Neuronal stem cell (in vitro differentiated cells): Measurements from ENCODE around the gene ULK4.

Source experiments
- DNase-seq: peaks from one replicate; pipeline ENCODE4 v3.0.0-alpha.2; 2013; ENCODE audit warnings: low spot score
- H2AFZ ChIP-seq: one replicate; pipeline ENCODE4 v1.6.1; 2013; ENCODE audit warnings: mild to moderate bottlenecking, low read length, inconsistent platforms
- H2AK5ac ChIP-seq: 2 replicates; pipeline ENCODE4 v1.6.1; 2013; ENCODE audit warnings: low read depth, mild to moderate bottlenecking, inconsistent platforms, low read length, moderate library complexity, mixed read lengths
- H2BK120ac ChIP-seq: 2 replicates; pipeline ENCODE4 v1.6.1; 2013; ENCODE audit warnings: low read depth, mild to moderate bottlenecking, inconsistent platforms, low read length, moderate library complexity, mixed read lengths
- H2BK12ac ChIP-seq: one replicate; pipeline ENCODE4 v1.6.1; 2013; ENCODE audit warnings: low read length, inconsistent platforms
- H2BK15ac ChIP-seq: 2 replicates; pipeline ENCODE4 v1.6.1; 2013; ENCODE audit warnings: mild to moderate bottlenecking, low read length, inconsistent platforms, mixed read lengths
- H2BK5ac ChIP-seq: one replicate; pipeline ENCODE4 v1.6.1; 2013; ENCODE audit warnings: inconsistent platforms, mild to moderate bottlenecking, low read length, moderate library complexity
- H3K14ac ChIP-seq: one replicate; pipeline ENCODE4 v1.6.1; 2013; ENCODE audit warnings: low read length, inconsistent platforms
- H3K18ac ChIP-seq: 2 replicates; pipeline ENCODE4 v1.6.1; 2013; ENCODE audit warnings: low read length, inconsistent platforms
- H3K23ac ChIP-seq: 2 replicates; pipeline ENCODE4 v1.6.1; 2013; ENCODE audit warnings: low read depth, mild to moderate bottlenecking, mixed read lengths, low read length, inconsistent platforms; ENCODE audit not compliant: poor library complexity
- H3K27ac ChIP-seq: replicated peaks from 3 replicates; pipeline ENCODE4 v1.5.1; 2013; ENCODE audit warnings: low read length, inconsistent platforms
- H3K27me3 ChIP-seq, 3 experiments: 2 replicates each; pipeline ENCODE4 v1.6.1; 2013; ENCODE audit warnings: low read length in 3 of 3, mild to moderate bottlenecking in 2 of 3, inconsistent platforms in 1 of 3, low read depth in 1 of 3, mixed read lengths in 1 of 3, moderate library complexity in 1 of 3; ENCODE audit not compliant: control insufficient read depth in 3 of 3, insufficient read depth in 3 of 3
- H3K36me3 ChIP-seq, 2 donors: replicated peaks in 1 of 2; 2 replicates each; pipeline ENCODE4 v1.6.1; 2013; ENCODE audit warnings: low read length in 2 of 2; ENCODE audit not compliant: control insufficient read depth in 2 of 2, insufficient read depth in 2 of 2
- H3K4ac ChIP-seq: 2 replicates; pipeline ENCODE4 v1.6.1; 2013; ENCODE audit warnings: inconsistent platforms, mild to moderate bottlenecking, low read length, moderate library complexity
- H3K4me1 ChIP-seq, 2 donors: 1 replicate in 1 of 2; 2 replicates in 1 of 2; pipeline ENCODE4 v1.6.1; 2013; ENCODE audit warnings: low read length in 2 of 2, low read depth in 1 of 2; ENCODE audit not compliant: control insufficient read depth in 2 of 2, insufficient read depth in 1 of 2
- H3K4me2 ChIP-seq: one replicate; pipeline ENCODE4 v1.6.1; 2013; ENCODE audit warnings: mild to moderate bottlenecking, low read length, inconsistent platforms; ENCODE audit not compliant: insufficient read depth, poor library complexity, severe bottlenecking
- H3K4me3 ChIP-seq, 2 donors: 2 replicates each; pipeline ENCODE4 v1.5.1; 2013; ENCODE audit warnings: low read length in 2 of 2, mild to moderate bottlenecking in 2 of 2, inconsistent platforms in 1 of 2, moderate library complexity in 1 of 2
- H3K79me1 ChIP-seq: one replicate; pipeline ENCODE4 v1.6.1; 2013; ENCODE audit warnings: low read depth, mild to moderate bottlenecking, inconsistent platforms, low read length, moderate library complexity
- H3K9ac ChIP-seq: one replicate; pipeline ENCODE4 v1.6.1; 2013; ENCODE audit warnings: mild to moderate bottlenecking, low read depth, low read length, inconsistent platforms; ENCODE audit not compliant: poor library complexity
- H3K9me3 ChIP-seq, 2 donors: replicated peaks in 1 of 2; 2 replicates each; pipeline versions ENCODE3 to v1.6.1; 2013; ENCODE audit warnings: low read length in 2 of 2, mild to moderate bottlenecking in 2 of 2, inconsistent platforms in 1 of 2, low read depth in 1 of 2, mixed read lengths in 1 of 2, moderate library complexity in 1 of 2; ENCODE audit not compliant: control insufficient read depth in 2 of 2, insufficient read depth in 1 of 2
- H4K8ac ChIP-seq: one replicate; pipeline ENCODE4 v1.6.1; 2013; ENCODE audit warnings: low read depth, mild to moderate bottlenecking, inconsistent platforms, low read length, moderate library complexity
- H4K91ac ChIP-seq: one replicate; pipeline ENCODE4 v1.6.1; 2013; ENCODE audit warnings: low read length, low read depth, mild to moderate bottlenecking, inconsistent platforms; ENCODE audit not compliant: poor library complexity
- WGBS, 2 donors: extraction: QIAGEN DNeasy Blood & Tissue Kit; methylation state at CpG; one replicate each; pipeline ENCODE4 v1.1.7; 2013; ENCODE audit warnings: missing lambda C conversion rate in 2 of 2, mixed read lengths in 1 of 2; ENCODE audit not compliant: insufficient read length in 2 of 2, insufficient replicate concordance in 1 of 2; ENCODE audit errors: extremely low coverage in 2 of 2; 5-methylcytosine and 5-hydroxymethylcytosine counted together

The ULK4 gene

DNA sequence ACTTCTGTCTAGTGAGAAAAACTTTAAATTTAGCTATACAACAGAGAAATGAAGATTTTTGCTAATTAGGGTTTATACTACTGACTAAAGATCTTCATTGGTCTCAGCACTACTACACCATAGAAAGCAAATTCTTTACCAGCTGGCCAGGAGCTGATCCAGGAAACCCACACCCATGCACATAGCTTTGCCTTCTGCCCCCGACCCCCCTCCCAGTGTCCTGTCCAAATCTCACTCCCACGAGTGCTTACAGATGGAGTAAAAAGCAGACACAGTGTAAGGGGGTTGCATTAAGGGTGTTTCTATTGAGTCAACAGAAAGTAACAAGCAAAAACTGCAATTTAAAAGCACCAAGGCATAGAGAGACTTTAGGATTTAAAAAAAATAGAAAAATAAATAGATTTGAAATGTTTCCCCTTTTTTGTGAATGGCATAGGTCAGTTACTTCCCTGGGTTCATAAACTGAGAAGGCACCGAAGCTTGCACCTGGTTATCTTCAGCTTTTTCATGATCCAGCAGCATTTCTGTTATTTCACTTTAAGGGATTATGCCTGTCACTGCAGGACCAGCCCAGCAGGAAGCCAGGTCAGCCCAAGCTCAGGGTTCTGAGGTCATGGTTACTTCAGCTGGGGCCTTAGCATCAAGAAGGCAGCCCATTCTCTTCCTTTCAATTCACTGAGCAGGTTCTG is 638.3 kb downstream of the ULK4 start:
- WGBS, 2 donors, result no CpG with 5 or more reads among the region's 3 CpGs

GRCh38 chr3:41321642-41321980 is 640.3 kb downstream of the ULK4 start:
- H3K36me3 ChIP-seq, result no peaks in the 10 kb centered on the region
- H3K4me2 ChIP-seq, result no peak overlapping the region
- no peak overlapping the region for H3K4me3 ChIP-seq
- no peak overlapping the region for H4K8ac ChIP-seq
- no peak overlapping the region for H3K4ac ChIP-seq
- H2AK5ac ChIP-seq, result no peak overlapping the region
- peaks cover 13% of the 10 kb centered on the region in 2 donors for H3K4me1 ChIP-seq
- H3K27me3 ChIP-seq, result no peaks in the 10 kb centered on the region
- no peak overlapping the region for H3K27ac ChIP-seq
- H3K9me3 ChIP-seq, result no peaks in the 10 kb centered on the region
- H2AFZ ChIP-seq, result no peak overlapping the region
- H3K79me1 ChIP-seq, result no peaks in the 10 kb centered on the region
- no peak overlapping the region for H3K18ac ChIP-seq
- no peak overlapping the region for H4K91ac ChIP-seq
- H3K14ac ChIP-seq, result no peak overlapping the region
- no CpG with 5 or more reads among the region's 5 CpGs for WGBS, 2 donors
- H2BK5ac ChIP-seq, result no peak overlapping the region
- H3K23ac ChIP-seq, result no peak overlapping the region
- no peak overlapping the region for H2BK120ac ChIP-seq
- H3K9ac ChIP-seq, result no peak overlapping the region
- H2BK15ac ChIP-seq, result no peak overlapping the region
- no peak for DNase-seq
- H2BK12ac ChIP-seq, result no peak overlapping the region

More for the DNA sequence above, 638.3 kb downstream of the ULK4 start:
- Histone ChIP-seq H3K9ac (no peak overlapping the region), H3K14ac (no peak overlapping the region), H2AK5ac (no peak overlapping the region), H3K36me3 (no peaks in the 10 kb centered on the region), H3K4ac (no peak overlapping the region), H4K91ac (no peak overlapping the region), H3K23ac (no peak overlapping the region), H3K79me1 (no peaks in the 10 kb centered on the region), H2BK12ac (no peak overlapping the region), H3K27ac (no peak overlapping the region), H4K8ac (no peak overlapping the region), H3K27me3 (no peaks in the 10 kb centered on the region), H2AFZ (no peak overlapping the region), H2BK5ac (no peak overlapping the region), H2BK120ac (no peak overlapping the region), H3K4me3 (no peak overlapping the region), H2BK15ac (no peak overlapping the region), H3K9me3 (no peaks in the 10 kb centered on the region), H3K4me2 (no peak overlapping the region), H3K4me1 (peaks cover 11 to 13% of the 10 kb centered on the region in 2 donors), H3K18ac (no peak overlapping the region)
- DNase-seq, result no peak

- H2AK5ac ChIP-seq, result no peak overlapping the region
- no peak overlapping the region for H3K4me3 ChIP-seq
- H4K8ac ChIP-seq, result no peak overlapping the region
- H3K36me3 ChIP-seq, result no peaks in the 10 kb centered on the region
- H3K27me3 ChIP-seq, result no peaks in the 10 kb centered on the region
- H3K27ac ChIP-seq, result no peak overlapping the region
- no peak overlapping the region for H3K14ac ChIP-seq
- H3K18ac ChIP-seq, result no peak overlapping the region
- no peak overlapping the region for H2AFZ ChIP-seq
- H2BK12ac ChIP-seq, result no peak overlapping the region
- no peak overlapping the region for H2BK120ac ChIP-seq
- no peak overlapping the region for H3K9ac ChIP-seq
- no CpG with 5 or more reads among the region's 8 CpGs for WGBS, 2 donors
- no peak for DNase-seq
- no peak overlapping the region for H4K91ac ChIP-seq
- no peak overlapping the region for H2BK15ac ChIP-seq
- H3K23ac ChIP-seq, result no peak overlapping the region
- H3K4me1 ChIP-seq, result peaks cover 13% of the 10 kb centered on the region in 2 donors
- H3K4ac ChIP-seq, result no peak overlapping the region
- H3K4me2 ChIP-seq, result no peak overlapping the region
- no peak overlapping the region for H2BK5ac ChIP-seq
- no peaks in the 10 kb centered on the region for H3K79me1 ChIP-seq
- H3K9me3 ChIP-seq, result no peaks in the 10 kb centered on the region
These were observed 640.8 kb downstream of the ULK4 start for GRCh38 chr3:41320953-41321641.

- H4K8ac ChIP-seq, result no peak overlapping the region
- no CpG with 5 or more reads among the region's 2 CpGs for WGBS, 2 donors
- no peak overlapping the region for H3K4me3 ChIP-seq
- H3K18ac ChIP-seq, result no peak overlapping the region
- H3K14ac ChIP-seq, result no peak overlapping the region
- H3K23ac ChIP-seq, result no peak overlapping the region
- H2BK5ac ChIP-seq, result no peak overlapping the region
- peaks cover 0 to 2% of the 10 kb centered on the region in 2 donors for H3K9me3 ChIP-seq
- H3K4me2 ChIP-seq, result no peak overlapping the region
- H3K27me3 ChIP-seq, result no peaks in the 10 kb centered on the region
- peaks cover 5 to 10% of the 10 kb centered on the region in 2 donors for H3K4me1 ChIP-seq
- no peak overlapping the region for H3K27ac ChIP-seq
- H2BK15ac ChIP-seq, result no peak overlapping the region
- no peaks in the 10 kb centered on the region for H3K36me3 ChIP-seq
- no peak overlapping the region for H2BK12ac ChIP-seq
- H3K4ac ChIP-seq, result no peak overlapping the region
- no peak overlapping the region for H2BK120ac ChIP-seq
- no peak overlapping the region for H4K91ac ChIP-seq
- H2AK5ac ChIP-seq, result no peak overlapping the region
- no peak overlapping the region for H2AFZ ChIP-seq
- H3K9ac ChIP-seq, result no peak overlapping the region
- no peaks in the 10 kb centered on the region for H3K79me1 ChIP-seq
- no peak for DNase-seq
These were observed 643.4 kb downstream of the ULK4 start for GRCh38 chr3:41318520-41318919.
